ENCODE data around the gene MACROD1.
"Not testable (repeated sequence)": the region's sequence is repeated elsewhere in the genome, so short reads cannot be mapped to it uniquely, and the experiment has no call there.

The MACROD1 gene

GRCh38 chr11:64185693-64186491 lies 20.0 kb upstream of the MACROD1 start, which contains the start of gene STIP1:
Gene STIP1, plus strand, starts transcription at chr11:64186171. Its CDS starts 91 bp downstream, at chr11:64186262.
- peak; percentile 100 for DNase-seq

- DNase-seq = no peak
These were observed 19.3 kb upstream of the MACROD1 start for GRCh38 chr11:64185175-64185692.

- no peak for DNase-seq
These were observed 18.0 kb upstream of the MACROD1 start for GRCh38 chr11:64183890-64184289.

- peak; percentile 65 for DNase-seq
These were observed 15.8 kb upstream of the MACROD1 start for GRCh38 chr11:64181506-64182411.

- no peak for DNase-seq
These were observed 15.0 kb upstream of the MACROD1 start for GRCh38 chr11:64180891-64181290.

GRCh38 chr11:64178951-64179639 lies 13.2 kb upstream of the MACROD1 start:
- DNase-seq = no peak

GRCh38 chr11:64178203-64178602 lies 12.3 kb upstream of the MACROD1 start:
- peak; percentile 28 for DNase-seq

GRCh38 chr11:64176751-64177150 lies 10.8 kb upstream of the MACROD1 start:
- no peak for DNase-seq

- DNase-seq = no peak
These were observed 7.9 kb upstream of the MACROD1 start for GRCh38 chr11:64173616-64174355.

GRCh38 chr11:64170419-64170818 lies 4.5 kb upstream of the MACROD1 start:
- no peak for DNase-seq

- peak; percentile 17 for DNase-seq
These were observed 452 bp downstream of the MACROD1 start for GRCh38 chr11:64165481-64165841.

- DNase-seq = no peak
These were observed 1.3 kb downstream of the MACROD1 start for GRCh38 chr11:64164392-64165312.

GRCh38 chr11:64163951-64164350 lies 2.0 kb downstream of the MACROD1 start:
- DNase-seq = no peak

GRCh38 chr11:64162769-64163168 lies 3.1 kb downstream of the MACROD1 start:
- not testable (repeated sequence) for DNase-seq

GRCh38 chr11:64161037-64161436 lies 4.9 kb downstream of the MACROD1 start:
- DNase-seq = no peak

- DNase-seq = no peak
These were observed 8.1 kb downstream of the MACROD1 start for GRCh38 chr11:64157631-64158394.

- DNase-seq = no peak
These were observed 9.5 kb downstream of the MACROD1 start for GRCh38 chr11:64156235-64157011.

- no peak for DNase-seq
These were observed 12.1 kb downstream of the MACROD1 start for GRCh38 chr11:64153812-64154211.
